Caco-2 (cell line): ENCODE results near the gene SORCS2. TPM values are rescaled to one million over a fixed set of nuclear protein-coding genes. Genes with fewer than 3 reads are reported as not detected.

ENCODE experiments used
- BruUV-seq: library from RNA; stranded (reverse); fragments of 400-500 nt; replicated peaks from 2 replicates; lab custom pipeline; 2021; lab: Mats Ljungman, UMichigan
- CTCF ChIA-PET: fragments of 300-600 bp; sonication (Branson Sonifier 250); formaldehyde crosslinking; loops from one replicate; lab custom pipeline; 2022; ENCODE audit warnings: antibody characterized with exemption; lab: Charles Lee
- POLR2A ChIA-PET: fragments of 300-600 bp; sonication (Branson Sonifier 250); formaldehyde crosslinking; loops from one replicate; lab custom pipeline; 2022; ENCODE audit warnings: antibody characterized with exemption; lab: Charles Lee
- DNase-seq, 2 experiments: peaks; one replicate each; pipeline versions ENCODE4 v3.0.0 to v3.0.0-alpha.2; 2020 to 2022
- H3K27me3 ChIP-seq: replicated peaks from 2 replicates; pipeline ENCODE4 v1.6.0; 2011; ENCODE audit warnings: low read length; ENCODE audit not compliant: control insufficient read depth, insufficient read depth
- H3K36me3 ChIP-seq: 2 replicates; pipeline ENCODE4 v1.5.1; 2011; ENCODE audit warnings: low read length; ENCODE audit not compliant: control insufficient read depth, insufficient read depth
- H3K4me1 ChIP-seq: fragments of 250-450 bp; sonication (Bioruptor Pico); 2 replicates; pipeline ENCODE4 v1.5.1; 2020; ENCODE audit warnings: mild to moderate bottlenecking
- H3K4me3 ChIP-seq: 2 replicates; pipeline ENCODE4 v1.5.1; 2011; ENCODE audit warnings: low read depth, mild to moderate bottlenecking, control low read depth, low read length
- H3K9me3 ChIP-seq: fragments of 250-450 bp; sonication (Bioruptor Pico); 2 replicates; pipeline ENCODE4 v1.5.1; 2020; ENCODE audit warnings: mild to moderate bottlenecking, moderate library complexity
- H3K27ac Mint-ChIP-seq: one replicate; pipeline ENCODE4 v1.8.0; 2022; ENCODE audit warnings: mixed read lengths; ENCODE audit not compliant: unreplicated experiment
- H3K27me3 Mint-ChIP-seq: one replicate; pipeline ENCODE4 v1.8.0; 2022; ENCODE audit warnings: mixed read lengths; ENCODE audit not compliant: insufficient read depth, unreplicated experiment
- H3K36me3 Mint-ChIP-seq: one replicate; pipeline ENCODE4 v1.8.0; 2022; ENCODE audit warnings: mild to moderate bottlenecking, mixed read lengths; ENCODE audit not compliant: insufficient read depth, unreplicated experiment
- H3K4me1 Mint-ChIP-seq: one replicate; pipeline ENCODE4 v1.8.0; 2022; ENCODE audit warnings: low read depth, mixed read lengths; ENCODE audit not compliant: unreplicated experiment
- H3K4me3 Mint-ChIP-seq: one replicate; pipeline ENCODE4 v1.8.0; 2022; ENCODE audit warnings: mild to moderate bottlenecking, moderate library complexity, mixed read lengths; ENCODE audit not compliant: unreplicated experiment
- H3K9me3 Mint-ChIP-seq: one replicate; pipeline ENCODE4 v1.8.0; 2022; ENCODE audit warnings: mixed read lengths; ENCODE audit not compliant: unreplicated experiment
- intact Hi-C: fragments of 100-400 bp; cut with micrococcal nuclease; formaldehyde crosslinking; loops from one replicate; pipeline ENCODE4 v1.10.0; 2022; ENCODE audit not compliant: unreplicated experiment
- total RNA-seq: library from RNA; stranded (reverse); gene quantifications from 2 replicates; pipeline ENCODE4 v1.2.3, GENCODE V29; 2022
- TF ChIP-seq, protein P1 (sequence below), 2 experiments: fragments of 200-600 bp in 1 of 2; IDR thresholded peaks; 1 replicate in 1 of 2; 2 replicates in 1 of 2; pipeline versions ENCODE4 v1.5.1 to v1.8.0; 2011 to 2022; ENCODE audit warnings: antibody characterized with exemption in 1 of 2, control low read depth in 1 of 2, inconsistent platforms in 1 of 2, low read depth in 1 of 2, low read length in 1 of 2, mild to moderate bottlenecking in 1 of 2, moderate library complexity in 1 of 2; ENCODE audit not compliant: insufficient read depth in 1 of 2, severe bottlenecking in 1 of 2, unreplicated experiment in 1 of 2

The SORCS2 gene
- total RNA-seq, 1 experiment from 2014 or later: 1.6 TPM

GRCh38 chr4:7717946-7718490, 525.7 kb downstream of the SORCS2 start:
- CTCF ChIA-PET: no interaction called here
- Mint-ChIP-seq H3K4me3 (no peak overlapping the region), H3K36me3 (no peaks in the 10 kb centered on the region), H3K4me1 (no peaks in the 10 kb centered on the region), H3K27ac (no peak overlapping the region), H3K27me3 (no peaks in the 10 kb centered on the region), H3K9me3 (no peaks in the 10 kb centered on the region)
- no peaks in the 10 kb centered on the region for H3K27me3 ChIP-seq
- TF ChIP-seq, protein P1, sequence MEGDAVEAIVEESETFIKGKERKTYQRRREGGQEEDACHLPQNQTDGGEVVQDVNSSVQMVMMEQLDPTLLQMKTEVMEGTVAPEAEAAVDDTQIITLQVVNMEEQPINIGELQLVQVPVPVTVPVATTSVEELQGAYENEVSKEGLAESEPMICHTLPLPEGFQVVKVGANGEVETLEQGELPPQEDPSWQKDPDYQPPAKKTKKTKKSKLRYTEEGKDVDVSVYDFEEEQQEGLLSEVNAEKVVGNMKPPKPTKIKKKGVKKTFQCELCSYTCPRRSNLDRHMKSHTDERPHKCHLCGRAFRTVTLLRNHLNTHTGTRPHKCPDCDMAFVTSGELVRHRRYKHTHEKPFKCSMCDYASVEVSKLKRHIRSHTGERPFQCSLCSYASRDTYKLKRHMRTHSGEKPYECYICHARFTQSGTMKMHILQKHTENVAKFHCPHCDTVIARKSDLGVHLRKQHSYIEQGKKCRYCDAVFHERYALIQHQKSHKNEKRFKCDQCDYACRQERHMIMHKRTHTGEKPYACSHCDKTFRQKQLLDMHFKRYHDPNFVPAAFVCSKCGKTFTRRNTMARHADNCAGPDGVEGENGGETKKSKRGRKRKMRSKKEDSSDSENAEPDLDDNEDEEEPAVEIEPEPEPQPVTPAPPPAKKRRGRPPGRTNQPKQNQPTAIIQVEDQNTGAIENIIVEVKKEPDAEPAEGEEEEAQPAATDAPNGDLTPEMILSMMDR (IDR thresholded peaks at IDR 0.05; ENCODE audit: insufficient read depth in 1 of 2, low read depth in 1 of 2, low read length in 1 of 2, severe bottlenecking in 1 of 2, unreplicated experiment in 1 of 2): no peak
- intact Hi-C loops: loop anchor here (5.0 kb wide), 1 partner anchor 526 kb away; the partner anchor contains the start of gene SORCS2
- no peak overlapping the region for H3K4me3 ChIP-seq
- no peak for DNase-seq
- POLR2A ChIA-PET: no interaction called here
- peaks cover 7% of the 10 kb centered on the region; the same call in 1 of the 2 replicates for H3K4me1 ChIP-seq
- H3K36me3 ChIP-seq: no peaks in the 10 kb centered on the region
- BruUV-seq: no TSS peak
- no peaks in the 10 kb centered on the region; the same call in 1 of the 2 replicates for H3K9me3 ChIP-seq

GRCh38 chr4:7719354-7720174, 527.2 kb downstream of the SORCS2 start:
- intact Hi-C loops: loop anchor here (5.0 kb wide), 1 partner anchor 527 kb away; the partner anchor contains the start of gene SORCS2
- CTCF ChIA-PET: no interaction called here

DNA sequence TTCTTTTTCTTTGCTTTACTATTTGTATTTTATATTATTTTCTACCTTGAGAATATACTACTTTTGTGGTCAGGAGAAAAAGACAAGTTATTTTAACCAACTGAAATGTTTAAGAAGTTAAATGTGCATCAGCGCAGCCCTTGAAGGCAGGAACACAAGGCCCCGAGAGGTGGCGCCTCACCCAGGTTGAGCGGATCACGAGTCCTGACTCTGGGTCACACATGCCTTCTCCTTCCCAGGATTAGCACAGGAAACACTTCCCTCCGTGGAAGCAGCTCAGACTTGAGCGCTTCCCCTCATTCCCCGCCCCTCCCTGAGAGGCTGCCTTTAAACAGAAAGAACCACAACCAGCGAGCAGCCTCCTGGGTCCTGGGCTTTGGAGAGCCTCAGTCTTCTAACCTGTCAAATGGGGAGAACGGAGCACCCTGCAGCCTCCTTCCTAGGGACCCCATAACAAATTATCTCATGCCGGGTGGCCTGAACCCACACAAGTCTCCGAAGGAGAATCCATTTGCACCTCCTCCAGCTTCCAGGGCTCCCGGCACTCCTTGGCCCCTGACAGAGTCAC, 529.7 kb downstream of the SORCS2 start:
- H3K4me3 Mint-ChIP-seq: no peak overlapping the region
- Histone ChIP-seq H3K36me3 (no peaks in the 10 kb centered on the region), H3K4me3 (no peak overlapping the region), H3K4me1 (peaks cover 7% of the 10 kb centered on the region; the same call in 1 of the 2 replicates), H3K9me3 (no peaks in the 10 kb centered on the region), H3K27me3 (no peaks in the 10 kb centered on the region)
- ChIA-PET POLR2A (no interaction called here), CTCF (no interaction called here)
- DNase-seq: no peak
- no peaks in the 10 kb centered on the region for H3K27me3 Mint-ChIP-seq
- H3K27ac Mint-ChIP-seq: no peak overlapping the region
- H3K36me3 Mint-ChIP-seq: peaks cover 6% of the 10 kb centered on the region
- intact Hi-C loops: no loop called here
- peaks cover 14% of the 10 kb centered on the region for H3K9me3 Mint-ChIP-seq
- no peaks in the 10 kb centered on the region for H3K4me1 Mint-ChIP-seq
- TF ChIP-seq, protein P1 (IDR thresholded peaks at IDR 0.05; ENCODE audit: insufficient read depth in 1 of 2, low read depth in 1 of 2, low read length in 1 of 2, severe bottlenecking in 1 of 2, unreplicated experiment in 1 of 2): no peak
- BruUV-seq: no TSS peak

More at GRCh38 chr4:7719354-7720174, 527.2 kb downstream of the SORCS2 start:
- Mint-ChIP-seq H3K9me3 (peaks cover 9% of the 10 kb centered on the region), H3K4me1 (no peaks in the 10 kb centered on the region), H3K36me3 (peaks cover 2% of the 10 kb centered on the region), H3K4me3 (no peak overlapping the region), H3K27ac (no peak overlapping the region), H3K27me3 (no peaks in the 10 kb centered on the region)
- H3K9me3 ChIP-seq: no peaks in the 10 kb centered on the region
- no peaks in the 10 kb centered on the region for H3K36me3 ChIP-seq
- peaks cover 7% of the 10 kb centered on the region; the same call in 1 of the 2 replicates for H3K4me1 ChIP-seq
- BruUV-seq: no TSS peak
- no peak overlapping the region; the same call in 1 of the 2 replicates for H3K4me3 ChIP-seq
- no peaks in the 10 kb centered on the region for H3K27me3 ChIP-seq
- TF ChIP-seq, protein P1 (IDR thresholded peaks at IDR 0.05; ENCODE audit: insufficient read depth in 1 of 2, low read depth in 1 of 2, low read length in 1 of 2, severe bottlenecking in 1 of 2, unreplicated experiment in 1 of 2): peak; percentile 69 to 83
- peak; percentile 60 to 79 for DNase-seq
- POLR2A ChIA-PET: no interaction called here
